SK-N-SH treated with all-trans-retinoic acid at 6 μM for 48 hours (cell line): ENCODE data around the gene KRTAP1-4.
A peak's percentile ranks its signal among the peaks of the same experiment; 100 is the strongest.
"Not testable (repeated sequence)": the region's sequence is repeated elsewhere in the genome, so short reads cannot be mapped to it uniquely, and the experiment has no call there.

ENCODE experiments used
- ATAC-seq: fragments of 200-7000 bp; cut with Tn5 transposase; 3 replicates; pipeline ENCODE4 v1.9.1; 2020; ENCODE audit warnings: mild to moderate bottlenecking, moderate library complexity
- ARNTL ChIP-seq: fragments of 450-650 bp; formaldehyde crosslinking; IDR thresholded peaks from 2 replicates; pipeline ENCODE4 v1.5.0; 2020; ENCODE audit warnings: low read depth, mild to moderate bottlenecking, moderate library complexity, borderline replicate concordance
- BACH2 ChIP-seq: fragments of 250-450 bp; sonication (Bioruptor Pico); IDR thresholded peaks from 2 replicates; pipeline ENCODE4 v1.9.0; 2021; ENCODE audit warnings: mild to moderate bottlenecking, borderline replicate concordance
- CREB5 ChIP-seq: fragments of 250-450 bp; sonication (Bioruptor Pico); IDR thresholded peaks from 2 replicates; pipeline ENCODE4 v1.5.1; 2020; ENCODE audit warnings: low read depth, mild to moderate bottlenecking, moderate library complexity
- CSRNP3 ChIP-seq: fragments of 250-450 bp; sonication (Bioruptor Pico); IDR thresholded peaks from 2 replicates; pipeline ENCODE4 v1.5.1; 2021; ENCODE audit warnings: mild to moderate bottlenecking, moderate library complexity
- ESRRG ChIP-seq: fragments of 250-450 bp; sonication (Bioruptor Pico); IDR thresholded peaks from 2 replicates; pipeline ENCODE4 v1.6.1; 2021; ENCODE audit warnings: mild to moderate bottlenecking
- GLIS3 ChIP-seq: fragments of 250-450 bp; sonication (Bioruptor Pico); IDR thresholded peaks from 2 replicates; pipeline ENCODE4 v1.5.0; 2020; ENCODE audit warnings: mild to moderate bottlenecking, moderate library complexity
- ISL1 ChIP-seq: fragments of 250-450 bp; sonication (Bioruptor Pico); IDR thresholded peaks from 2 replicates; pipeline ENCODE4 v2.1.2; 2022; ENCODE audit warnings: mild to moderate bottlenecking, moderate library complexity
- OSR1 ChIP-seq: fragments of 250-450 bp; sonication (Bioruptor Pico); IDR thresholded peaks from 2 replicates; pipeline ENCODE4 v1.8.0; 2022; ENCODE audit warnings: moderate library complexity, mild to moderate bottlenecking, inconsistent platforms
- POU6F1 ChIP-seq: fragments of 250-450 bp; sonication (Bioruptor Pico); IDR thresholded peaks from 2 replicates; pipeline ENCODE4 v1.8.0; 2021; ENCODE audit warnings: low read depth, mild to moderate bottlenecking, moderate library complexity, borderline replicate concordance
- PPARA ChIP-seq: fragments of 250-450 bp; sonication (Bioruptor Pico); IDR thresholded peaks from 2 replicates; pipeline ENCODE4 v1.5.0; 2020; ENCODE audit warnings: mild to moderate bottlenecking, borderline replicate concordance
- SNAI2 ChIP-seq: fragments of 250-450 bp; sonication (Bioruptor Pico); IDR thresholded peaks from 2 replicates; pipeline ENCODE4 v1.5.0; 2020; ENCODE audit warnings: mild to moderate bottlenecking, moderate library complexity
- TCF4 ChIP-seq: fragments of 250-450 bp; sonication (Bioruptor Pico); IDR thresholded peaks from 2 replicates; pipeline ENCODE4 v1.8.0; 2021; ENCODE audit warnings: mild to moderate bottlenecking, moderate library complexity, borderline replicate concordance
- TOX ChIP-seq: fragments of 250-450 bp; sonication (Bioruptor Pico); IDR thresholded peaks from 2 replicates; pipeline ENCODE4 v1.8.0; 2021; ENCODE audit warnings: mild to moderate bottlenecking, moderate library complexity, borderline replicate concordance
- TSHZ2 ChIP-seq: fragments of 250-450 bp; sonication (Bioruptor Pico); IDR thresholded peaks from 2 replicates; pipeline ENCODE4 v1.5.0; 2020; ENCODE audit warnings: mild to moderate bottlenecking, moderate library complexity
- ZC3H10 ChIP-seq: fragments of 250-450 bp; sonication (Bioruptor Pico); IDR thresholded peaks from 2 replicates; pipeline ENCODE4 v1.5.1; 2021; ENCODE audit warnings: mild to moderate bottlenecking, moderate library complexity
- ZFP3 ChIP-seq: fragments of 250-450 bp; sonication (Bioruptor Pico); IDR thresholded peaks from 2 replicates; pipeline ENCODE4 v1.5.0; 2020; ENCODE audit warnings: mild to moderate bottlenecking, moderate library complexity
- ZNF565 ChIP-seq: fragments of 450-650 bp; formaldehyde crosslinking; conservative IDR thresholded peaks from 2 replicates; pipeline ENCODE4 v1.5.0; 2020; ENCODE audit warnings: low read depth, mild to moderate bottlenecking, moderate library complexity
- ZNF70 ChIP-seq: fragments of 450-650 bp; formaldehyde crosslinking; IDR thresholded peaks from 2 replicates; pipeline ENCODE4 v1.5.0; 2020; ENCODE audit warnings: mild to moderate bottlenecking, moderate library complexity
- ZNF8 ChIP-seq: fragments of 450-650 bp; formaldehyde crosslinking; IDR thresholded peaks from 2 replicates; pipeline ENCODE4 v1.5.0; 2020; ENCODE audit warnings: mild to moderate bottlenecking, moderate library complexity

Gene KRTAP1-4

GRCh38 chr17:41052566-41052965 is 22.6 kb upstream of the KRTAP1-4 start:
- no peak for ATAC-seq
- no peak for TF ChIP-seq ZNF565 (CRISPR knock-in tag)
- TF ChIP-seq ZNF70 (CRISPR knock-in tag), result no peak
- no peak for TF ChIP-seq CREB5
- no peak for TF ChIP-seq TOX (CRISPR knock-in tag)
- TF ChIP-seq PPARA, result no peak
- no peak for TF ChIP-seq TSHZ2
- TF ChIP-seq ZC3H10 (CRISPR knock-in tag), result no peak
- no peak for TF ChIP-seq BACH2
- no peak for TF ChIP-seq GLIS3 (CRISPR knock-in tag)
- TF ChIP-seq ZNF8 (CRISPR knock-in tag), result no peak
- TF ChIP-seq CSRNP3 (CRISPR knock-in tag), result no peak
- no peak for TF ChIP-seq ISL1 (CRISPR knock-in tag)
- TF ChIP-seq, all 23 proteins: peak for 0

GRCh38 chr17:41049110-41049509 is 19.1 kb upstream of the KRTAP1-4 start:
- TF ChIP-seq GLIS3 (CRISPR knock-in tag), result no peak
- TF ChIP-seq CSRNP3 (CRISPR knock-in tag), result no peak
- no peak for TF ChIP-seq ARNTL (CRISPR knock-in tag)
- TF ChIP-seq TOX (CRISPR knock-in tag), result no peak
- no peak for TF ChIP-seq ZFP3 (CRISPR knock-in tag)
- TF ChIP-seq ZNF70 (CRISPR knock-in tag), result no peak
- no peak for TF ChIP-seq TCF4 (CRISPR knock-in tag)
- TF ChIP-seq, all 23 proteins: peak for 0
- no peak for ATAC-seq

- TF ChIP-seq POU6F1 (CRISPR knock-in tag), result no peak
- peak; percentile 28; the same call in 1 of the 3 replicates for ATAC-seq
These were observed 18.4 kb upstream of the KRTAP1-4 start for GRCh38 chr17:41048441-41048840.

- not testable (repeated sequence) for ATAC-seq
These were observed 16.9 kb upstream of the KRTAP1-4 start, which contains the start of gene KRTAP2-1 for GRCh38 chr17:41046735-41047465. Gene KRTAP2-1, minus strand, starts transcription at chr17:41047316. Its CDS starts 49 bp downstream, at chr17:41047267.

GRCh38 chr17:41042953-41043352 is 13.0 kb upstream of the KRTAP1-4 start:
- ATAC-seq, result no peak
- TF ChIP-seq POU6F1 (CRISPR knock-in tag) (no peak), ZNF70 (CRISPR knock-in tag) (no peak), ESRRG (CRISPR knock-in tag) (no peak), OSR1 (CRISPR knock-in tag) (no peak), CSRNP3 (CRISPR knock-in tag) (no peak), PPARA (no peak), SNAI2 (no peak)
